ENCODE data around the gene TXNDC2. TPM values are rescaled to one million over a fixed set of nuclear protein-coding genes. Genes with fewer than 3 reads are reported as not detected.

Gene TXNDC2
- total RNA-seq, 2 donors from 2014 or later: 0.35 to 8.8 TPM

DNA sequence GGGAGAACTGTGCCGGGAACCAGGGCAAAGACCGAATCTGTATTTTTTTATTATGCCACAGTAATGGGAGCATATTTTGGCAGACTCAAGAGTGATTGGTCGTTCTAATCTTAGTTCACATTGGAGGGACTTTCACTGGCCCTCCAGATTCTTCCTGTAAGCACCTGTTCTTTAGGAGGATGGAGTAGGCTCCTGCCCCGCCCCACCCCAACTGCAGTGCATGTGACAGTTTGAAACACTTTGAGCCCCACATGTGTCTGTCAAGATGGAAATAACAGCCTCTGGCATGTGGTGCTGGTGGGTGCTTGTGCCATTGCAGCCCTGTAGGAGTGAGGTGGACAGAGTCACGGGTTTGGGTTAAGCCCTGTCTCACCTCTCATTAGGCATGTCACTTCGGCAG lies 43.3 kb upstream of the TXNDC2 start:
- Histone ChIP-seq H3K9me3 (no peaks in the 10 kb centered on the region), H3K27me3 (replicated peaks; ENCODE audit: insufficient read depth) (no peaks in the 10 kb centered on the region), H3K4me1 (ENCODE audit: control insufficient read depth in 1 of 2, low read depth in 2 of 2) (peaks cover 18 to 31% of the 10 kb centered on the region in 2 donors), H3K4me3 (no peak overlapping the region), H3K27ac (no peak overlapping the region), H3K36me3 (no peaks in the 10 kb centered on the region)
- DNase-seq (ENCODE audit: low spot score) (no peak), ATAC-seq (ENCODE audit: insufficient number of reproducible peaks, low FRiP score, low read depth) (no peak)
- TF ChIP-seq, protein P1, sequence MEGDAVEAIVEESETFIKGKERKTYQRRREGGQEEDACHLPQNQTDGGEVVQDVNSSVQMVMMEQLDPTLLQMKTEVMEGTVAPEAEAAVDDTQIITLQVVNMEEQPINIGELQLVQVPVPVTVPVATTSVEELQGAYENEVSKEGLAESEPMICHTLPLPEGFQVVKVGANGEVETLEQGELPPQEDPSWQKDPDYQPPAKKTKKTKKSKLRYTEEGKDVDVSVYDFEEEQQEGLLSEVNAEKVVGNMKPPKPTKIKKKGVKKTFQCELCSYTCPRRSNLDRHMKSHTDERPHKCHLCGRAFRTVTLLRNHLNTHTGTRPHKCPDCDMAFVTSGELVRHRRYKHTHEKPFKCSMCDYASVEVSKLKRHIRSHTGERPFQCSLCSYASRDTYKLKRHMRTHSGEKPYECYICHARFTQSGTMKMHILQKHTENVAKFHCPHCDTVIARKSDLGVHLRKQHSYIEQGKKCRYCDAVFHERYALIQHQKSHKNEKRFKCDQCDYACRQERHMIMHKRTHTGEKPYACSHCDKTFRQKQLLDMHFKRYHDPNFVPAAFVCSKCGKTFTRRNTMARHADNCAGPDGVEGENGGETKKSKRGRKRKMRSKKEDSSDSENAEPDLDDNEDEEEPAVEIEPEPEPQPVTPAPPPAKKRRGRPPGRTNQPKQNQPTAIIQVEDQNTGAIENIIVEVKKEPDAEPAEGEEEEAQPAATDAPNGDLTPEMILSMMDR (IDR thresholded peaks at IDR 0.05): no peak

DNA sequence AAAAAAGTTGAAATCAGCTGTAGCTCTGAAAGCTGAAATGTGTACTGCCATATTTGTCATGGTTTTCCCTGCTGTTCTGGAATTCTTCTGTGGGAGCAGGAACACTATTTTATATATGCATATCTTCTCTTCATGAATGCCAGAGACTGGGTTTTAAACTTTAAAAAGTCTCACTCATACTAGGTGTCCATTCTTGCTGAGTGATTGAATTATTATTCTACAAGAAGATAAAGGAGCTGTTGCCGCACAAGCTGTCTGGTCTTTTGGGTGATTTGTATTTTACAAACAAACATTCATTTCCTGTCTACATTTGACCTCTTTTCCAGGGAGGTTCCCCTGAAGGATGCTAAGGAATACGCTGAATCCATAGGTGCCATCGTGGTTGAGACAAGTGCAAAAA lies 40.5 kb upstream of the TXNDC2 start:
- DNase-seq (ENCODE audit: low spot score) (no peak), ATAC-seq (ENCODE audit: insufficient number of reproducible peaks, low FRiP score, low read depth) (no peak)
- H3K27me3 ChIP-seq (replicated peaks; ENCODE audit: insufficient read depth): no peaks in the 10 kb centered on the region
- H3K4me1 ChIP-seq (ENCODE audit: control insufficient read depth in 1 of 2, low read depth in 2 of 2): peaks cover 22 to 24% of the 10 kb centered on the region in 2 donors
- H3K27ac ChIP-seq: no peak overlapping the region
- no peak overlapping the region for H3K4me3 ChIP-seq
- TF ChIP-seq, protein P1 (IDR thresholded peaks at IDR 0.05): no peak
- H3K36me3 ChIP-seq: no peaks in the 10 kb centered on the region
- H3K9me3 ChIP-seq: no peaks in the 10 kb centered on the region

GRCh38 chr18:9846162-9846925 lies 39.4 kb upstream of the TXNDC2 start:
- Histone ChIP-seq H3K4me3 (peak overlapping the region; percentile 27), H3K4me1 (ENCODE audit: control insufficient read depth in 1 of 2, low read depth in 2 of 2) (peaks cover 22 to 24% of the 10 kb centered on the region in 2 donors), H3K9me3 (no peaks in the 10 kb centered on the region), H3K27ac (peak overlapping the region in 1 of 2 donors; percentile 48), H3K27me3 (replicated peaks; ENCODE audit: insufficient read depth) (no peaks in the 10 kb centered on the region), H3K36me3 (no peaks in the 10 kb centered on the region)
- ATAC-seq (ENCODE audit: insufficient number of reproducible peaks, low FRiP score, low read depth) (peak; percentile 10), DNase-seq (ENCODE audit: low spot score) (no peak)
- TF ChIP-seq, protein P1 (IDR thresholded peaks at IDR 0.05): no peak

DNA sequence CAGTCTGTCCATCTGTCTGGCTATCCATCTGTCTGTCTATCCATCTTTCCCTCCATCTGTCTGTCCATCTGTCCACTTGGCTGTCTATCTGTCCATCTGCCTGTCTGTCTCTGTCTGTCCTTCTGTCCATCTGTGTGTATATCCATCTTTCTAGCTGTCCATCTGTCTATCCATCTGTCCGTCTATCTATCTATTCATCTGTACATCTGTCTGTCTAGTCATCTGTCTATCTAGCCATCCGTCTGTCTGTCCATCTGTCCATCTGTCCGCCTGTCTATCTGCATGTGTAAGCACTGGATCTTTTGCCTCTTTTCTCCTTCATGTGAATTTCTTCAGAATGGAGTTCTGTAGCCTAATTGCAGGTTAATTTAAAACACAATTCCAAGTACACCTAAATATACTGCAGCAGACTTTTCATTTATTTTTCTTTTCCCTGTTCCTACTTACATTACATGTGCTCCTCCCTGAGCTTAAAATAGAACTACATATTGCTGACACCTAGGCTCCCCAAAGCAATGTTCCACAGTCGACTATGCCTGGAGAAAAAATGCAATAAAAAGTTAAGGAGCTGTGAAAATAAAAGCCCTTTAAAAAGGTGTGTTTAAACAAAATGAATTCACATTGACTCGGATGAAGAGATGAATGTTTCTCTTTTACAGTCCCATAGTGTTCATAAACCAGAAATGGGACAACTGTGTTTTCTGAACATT lies 37.4 kb upstream of the TXNDC2 start:
- DNase-seq (ENCODE audit: low spot score) (no peak), ATAC-seq (ENCODE audit: insufficient number of reproducible peaks, low FRiP score, low read depth) (no peak)
- Histone ChIP-seq H3K9me3 (no peaks in the 10 kb centered on the region), H3K4me3 (no peak overlapping the region), H3K4me1 (ENCODE audit: control insufficient read depth in 1 of 2, low read depth in 2 of 2) (peaks cover 22 to 24% of the 10 kb centered on the region in 2 donors), H3K36me3 (no peaks in the 10 kb centered on the region), H3K27ac (no peak overlapping the region), H3K27me3 (replicated peaks; ENCODE audit: insufficient read depth) (no peaks in the 10 kb centered on the region)
- TF ChIP-seq, protein P1 (IDR thresholded peaks at IDR 0.05): no peak
